Measurements from ENCODE around the gene SNRPA1.

Gene SNRPA1

GRCh38 chr15:101293122-101293521 lies 1.9 kb downstream of the SNRPA1 start:
- TF ChIP-seq TCF12 (IDR thresholded peaks at IDR 0.05; ENCODE audit: low read depth) (no peak), TAF1 (IDR thresholded peaks at IDR 0.05; ENCODE audit: low read depth) (no peak), RAD21 (IDR thresholded peaks at IDR 0.05; ENCODE audit: low read depth) (no peak), EGR1 (IDR thresholded peaks at IDR 0.05) (no peak), REST (IDR thresholded peaks at IDR 0.05; ENCODE audit: low read depth) (no peak), CREB1 (IDR thresholded peaks at IDR 0.05; ENCODE audit: low read depth) (no peak), MAX (IDR thresholded peaks at IDR 0.05) (no peak), NFIC (IDR thresholded peaks at IDR 0.05) (no peak), EP300 (IDR thresholded peaks at IDR 0.05; ENCODE audit: borderline replicate concordance) (no peak), USF1 (IDR thresholded peaks at IDR 0.05) (no peak), FOXM1 (IDR thresholded peaks at IDR 0.05; ENCODE audit: borderline replicate concordance, low read depth) (no peak)

- TF ChIP-seq FOXM1 (IDR thresholded peaks at IDR 0.05; ENCODE audit: borderline replicate concordance, low read depth) (no peak), ZBTB7A (IDR thresholded peaks at IDR 0.05; ENCODE audit: low read depth) (no peak), MAX (IDR thresholded peaks at IDR 0.05) (no peak), RAD21 (IDR thresholded peaks at IDR 0.05; ENCODE audit: low read depth) (peak; percentile 18; the same call in 1 of the 2 replicates)
Observed at GRCh38 chr15:101288905-101289513, 6.0 kb downstream of the SNRPA1 start.

GRCh38 chr15:101286471-101287114 lies 8.5 kb downstream of the SNRPA1 start:
- TF ChIP-seq TCF12 (IDR thresholded peaks at IDR 0.05; ENCODE audit: low read depth) (no peak), REST (IDR thresholded peaks at IDR 0.05; ENCODE audit: low read depth) (no peak), FOXM1 (IDR thresholded peaks at IDR 0.05; ENCODE audit: borderline replicate concordance, low read depth) (no peak), TAF1 (IDR thresholded peaks at IDR 0.05; ENCODE audit: low read depth) (no peak), ZBTB7A (IDR thresholded peaks at IDR 0.05; ENCODE audit: low read depth) (no peak), EP300 (IDR thresholded peaks at IDR 0.05; ENCODE audit: borderline replicate concordance) (no peak), CREB1 (IDR thresholded peaks at IDR 0.05; ENCODE audit: low read depth) (no peak), MAX (IDR thresholded peaks at IDR 0.05) (no peak)

- no peak for TF ChIP-seq USF1 (IDR thresholded peaks at IDR 0.05)
- no peak for TF ChIP-seq ZBTB7A (IDR thresholded peaks at IDR 0.05; ENCODE audit: low read depth)
Observed at GRCh38 chr15:101283931-101284330, 11.1 kb downstream of the SNRPA1 start.

- no peak for TF ChIP-seq CEBPB (IDR thresholded peaks at IDR 0.05)
- no peak for TF ChIP-seq EP300 (IDR thresholded peaks at IDR 0.05; ENCODE audit: borderline replicate concordance)
- TF ChIP-seq MAX (IDR thresholded peaks at IDR 0.05), result no peak
- no peak for TF ChIP-seq FOXM1 (IDR thresholded peaks at IDR 0.05; ENCODE audit: borderline replicate concordance, low read depth)
- TF ChIP-seq TCF12 (IDR thresholded peaks at IDR 0.05; ENCODE audit: low read depth), result no peak
- no peak for TF ChIP-seq ZBTB7A (IDR thresholded peaks at IDR 0.05; ENCODE audit: low read depth)
- TF ChIP-seq TAF1 (IDR thresholded peaks at IDR 0.05; ENCODE audit: low read depth), result no peak
- TF ChIP-seq EGR1 (IDR thresholded peaks at IDR 0.05), result no peak
Observed at GRCh38 chr15:101280007-101280406, 15.0 kb downstream of the SNRPA1 start.

- no peak for TF ChIP-seq EP300 (IDR thresholded peaks at IDR 0.05; ENCODE audit: borderline replicate concordance)
Observed at GRCh38 chr15:101277943-101278564, 17.0 kb downstream of the SNRPA1 start.

Data from Ishikawa (cell line).